ENCODE results near the gene SIGLEC15.
A peak's percentile ranks its signal among the peaks of the same experiment; 100 is the strongest.

The SIGLEC15 gene

GRCh38 chr18:45825258-45826044, at the start of gene SIGLEC15:
Gene SIGLEC15 (plus strand): TSS chr18:45825675. CDS start chr18:45825729, 54 bp downstream.
- Histone ChIP-seq H3K27me3 (ENCODE audit: insufficient read depth, low read length, poor library complexity) (no peaks in the 10 kb centered on the region), H4K20me1 (ENCODE audit: insufficient read depth, low read length) (no peaks in the 10 kb centered on the region), H2AFZ (ENCODE audit: low read depth, low read length) (no peak within 1 kb of the TSS), H3K9me3 (ENCODE audit: insufficient read depth, low read length, severe bottlenecking) (no peaks in the 10 kb centered on the region), H3K4me2 (ENCODE audit: insufficient read depth, low read length) (no peak within 1 kb of the TSS), H3K4me1 (ENCODE audit: insufficient read depth, low read length) (peaks cover 37% of the 10 kb centered on the region), H3K9ac (ENCODE audit: low read depth, low read length) (no peak within 1 kb of the TSS), H3K79me2 (ENCODE audit: insufficient read depth, low read length) (no peaks in the 10 kb centered on the region), H3K27ac (ENCODE audit: low read length) (peak within 1 kb of the TSS; percentile 18; the same call in 1 of the 2 replicates), H3K36me3 (ENCODE audit: insufficient read depth, low read length) (no peaks in the 10 kb centered on the region), H3K4me3 (ENCODE audit: low read depth in 1 of 2, low read length in 2 of 2) (no peak within 1 kb of the TSS)
- no peak for TF ChIP-seq CTCF (IDR thresholded peaks at IDR 0.05; ENCODE audit: borderline replicate concordance, extremely low read depth, low read length, poor library complexity, severe bottlenecking)
- no peak for TF ChIP-seq EZH2 (IDR thresholded peaks at IDR 0.05; ENCODE audit: borderline replicate concordance, low read depth, low read length, severe bottlenecking)
- DNase-seq: no peak
- no peak for ATAC-seq (ENCODE audit: insufficient read depth, low read depth)

GRCh38 chr18:45775743-45776142, 49.7 kb upstream of the SIGLEC15 start:
- H3K4me2 ChIP-seq (ENCODE audit: insufficient read depth, low read length): no peak overlapping the region
- TF ChIP-seq CTCF (IDR thresholded peaks at IDR 0.05; ENCODE audit: borderline replicate concordance, extremely low read depth, low read length, poor library complexity, severe bottlenecking): no peak
- TF ChIP-seq EZH2 (IDR thresholded peaks at IDR 0.05; ENCODE audit: borderline replicate concordance, low read depth, low read length, severe bottlenecking): no peak

GRCh38 chr18:45777393-45777792, 48.1 kb upstream of the SIGLEC15 start:
- H3K9ac ChIP-seq (ENCODE audit: low read depth, low read length): no peak overlapping the region
- no peak for ATAC-seq (ENCODE audit: insufficient read depth, low read depth)
- no peaks in the 10 kb centered on the region for H3K9me3 ChIP-seq (ENCODE audit: insufficient read depth, low read length, severe bottlenecking)
- H3K4me2 ChIP-seq (ENCODE audit: insufficient read depth, low read length): no peak overlapping the region
- H3K27ac ChIP-seq (ENCODE audit: low read length): no peak overlapping the region
- H3K79me2 ChIP-seq (ENCODE audit: insufficient read depth, low read length): no peaks in the 10 kb centered on the region
- H2AFZ ChIP-seq (ENCODE audit: low read depth, low read length): no peak overlapping the region
- no peak for TF ChIP-seq EZH2 (IDR thresholded peaks at IDR 0.05; ENCODE audit: borderline replicate concordance, low read depth, low read length, severe bottlenecking)
- no peak for TF ChIP-seq CTCF (IDR thresholded peaks at IDR 0.05; ENCODE audit: borderline replicate concordance, extremely low read depth, low read length, poor library complexity, severe bottlenecking)
- peaks cover 18% of the 10 kb centered on the region for H3K4me1 ChIP-seq (ENCODE audit: insufficient read depth, low read length)
- no peak overlapping the region for H3K4me3 ChIP-seq (ENCODE audit: low read depth in 1 of 2, low read length in 2 of 2)
- H3K27me3 ChIP-seq (ENCODE audit: insufficient read depth, low read length, poor library complexity): no peaks in the 10 kb centered on the region
- H4K20me1 ChIP-seq (ENCODE audit: insufficient read depth, low read length): no peaks in the 10 kb centered on the region
- no peak for DNase-seq
- H3K36me3 ChIP-seq (ENCODE audit: insufficient read depth, low read length): no peaks in the 10 kb centered on the region

More at GRCh38 chr18:45775743-45776142, 49.7 kb upstream of the SIGLEC15 start:
- Histone ChIP-seq H4K20me1 (ENCODE audit: insufficient read depth, low read length) (no peaks in the 10 kb centered on the region), H3K4me1 (ENCODE audit: insufficient read depth, low read length) (peaks cover 18% of the 10 kb centered on the region), H3K36me3 (ENCODE audit: insufficient read depth, low read length) (no peaks in the 10 kb centered on the region), H3K27me3 (ENCODE audit: insufficient read depth, low read length, poor library complexity) (peaks cover 4% of the 10 kb centered on the region), H3K9ac (ENCODE audit: low read depth, low read length) (no peak overlapping the region), H3K9me3 (ENCODE audit: insufficient read depth, low read length, severe bottlenecking) (no peaks in the 10 kb centered on the region), H2AFZ (ENCODE audit: low read depth, low read length) (no peak overlapping the region), H3K4me3 (ENCODE audit: low read depth in 1 of 2, low read length in 2 of 2) (no peak overlapping the region), H3K27ac (ENCODE audit: low read length) (no peak overlapping the region), H3K79me2 (ENCODE audit: insufficient read depth, low read length) (no peaks in the 10 kb centered on the region)
- ATAC-seq (ENCODE audit: insufficient read depth, low read depth) (no peak), DNase-seq (no peak)
